Measurements from ENCODE around the gene KCNE4. TPM values are rescaled to one million over a fixed set of nuclear protein-coding genes. Genes with fewer than 3 reads are reported as not detected.
A peak's percentile ranks its signal among the peaks of the same experiment; 100 is the strongest.

The KCNE4 gene
- total and polyA plus RNA-seq, 9 of the 15 experiments (the other 6 are each of a cell fraction or from before 2014, with no cell fraction given) = not detected

DNA sequence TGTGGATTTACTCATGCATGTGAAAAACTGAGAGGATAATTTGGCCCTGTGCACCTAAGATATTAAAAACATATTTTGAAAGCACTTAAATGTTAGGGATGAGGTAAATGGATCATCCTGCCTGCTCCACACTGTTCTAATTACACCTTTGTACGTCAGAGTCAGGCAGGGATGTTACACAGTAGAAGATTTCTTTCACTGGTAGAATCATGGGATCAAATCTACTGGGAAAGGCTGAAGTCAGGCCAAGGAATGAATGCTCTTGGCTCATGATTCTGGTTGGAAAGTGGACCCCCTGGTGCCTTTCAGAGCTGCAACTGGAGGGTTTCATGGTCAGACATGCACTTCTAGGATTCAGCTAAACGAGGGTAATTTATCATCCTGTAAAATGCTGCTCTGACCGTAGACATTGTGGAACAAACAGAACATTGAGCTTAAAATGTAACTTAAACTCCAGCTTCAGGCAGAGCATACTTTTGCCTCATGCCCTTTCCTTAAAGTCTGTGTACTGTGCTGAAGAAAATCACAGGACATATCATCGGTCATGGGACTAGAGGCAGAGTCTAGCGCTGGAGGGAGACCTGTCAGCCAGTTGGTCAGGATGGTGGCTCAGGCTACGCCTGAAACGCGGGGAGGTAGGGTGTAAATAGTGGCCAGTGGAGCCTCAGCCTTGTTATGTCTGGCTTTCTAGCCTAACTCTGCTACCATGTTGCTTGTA lies 4.9 kb downstream of the KCNE4 start:
- peaks cover 10 to 44% of the 10 kb centered on the region in 2 experiments; a peak in 4 of 5 replicates for H3K4me1 ChIP-seq (replicated peaks in 1 of 2; ENCODE audit: control insufficient read depth in 2 of 2, insufficient read depth in 2 of 2, low read length in 2 of 2)
- FAIRE-seq (peak; percentile 55), DNase-seq (ENCODE audit: extremely low read depth in 1 of 4, low spot score in 3 of 4) (peak in 1 of 4 experiments; percentile 18), ATAC-seq (peak; percentile 11; the same call in 2 of the 3 replicates)
- in situ Hi-C loops (cut with MboI) = no loop called here
- no peaks in the 10 kb centered on the region for H3K36me3 ChIP-seq (ENCODE audit: control insufficient read depth, insufficient read depth, low read length)
- no peaks in the 10 kb centered on the region for H3K27me3 ChIP-seq (ENCODE audit: control insufficient read depth in 2 of 2, insufficient read depth in 2 of 2, low read length in 2 of 2)
- BruUV-seq (replicated peaks) = no TSS peak
- H3K4me2 ChIP-seq (ENCODE audit: insufficient read depth, low read length) = peak overlapping the region; percentile 18; the same call in 1 of the 2 replicates
- no peaks in the 10 kb centered on the region for H3K9me1 ChIP-seq (ENCODE audit: control insufficient read depth, insufficient read depth, low read length)
- H4K20me1 ChIP-seq (replicated peaks; ENCODE audit: control insufficient read depth, insufficient read depth, low read length) = no peaks in the 10 kb centered on the region
- no peak overlapping the region for H3K4me3 ChIP-seq
- ChIA-PET POLR2A (interaction anchor here (0.6 to 0.8 kb wide), 2 partner anchors 15 to 429 kb away, joined by 3 read pairs; no protein-coding TSS in a partner anchor), CTCF (ENCODE audit: low intra/inter-chr PET ratio) (no interaction called here)
- 53% methylated on average over 7 of the region's 8 CpGs for WGBS (ENCODE audit: insufficient coverage, low coverage, missing lambda C conversion rate)
- H2AFZ ChIP-seq (ENCODE audit: low read depth, low read length) = peak overlapping the region; percentile 98
- no peaks in the 10 kb centered on the region for H3K9me3 ChIP-seq (replicated peaks; ENCODE audit: control insufficient read depth, insufficient read depth, low read depth, low read length)
- TF ChIP-seq SOX6 (IDR thresholded peaks at IDR 0.05) (no peak), KLF10 (CRISPR knock-in tag; IDR thresholded peaks at IDR 0.05) (no peak), SAP30 (IDR thresholded peaks at IDR 0.05; ENCODE audit: borderline replicate concordance, insufficient read depth, low read depth, low read length, poor library complexity, severe bottlenecking) (no peak), TSC22D4 (tag; IDR thresholded peaks at IDR 0.05) (no peak), BRD9 (IDR thresholded peaks at IDR 0.05; ENCODE audit: low read depth, partially characterized antibody) (no peak), HDAC6 (IDR thresholded peaks at IDR 0.05; ENCODE audit: low read depth, low read length) (no peak), MTF1 (CRISPR knock-in tag; IDR thresholded peaks at IDR 0.05; ENCODE audit: borderline replicate concordance) (no peak), ZNF41 (CRISPR knock-in tag; conservative IDR thresholded peaks at IDR 0.05) (no peak)
- TF ChIP-seq, protein P1, sequence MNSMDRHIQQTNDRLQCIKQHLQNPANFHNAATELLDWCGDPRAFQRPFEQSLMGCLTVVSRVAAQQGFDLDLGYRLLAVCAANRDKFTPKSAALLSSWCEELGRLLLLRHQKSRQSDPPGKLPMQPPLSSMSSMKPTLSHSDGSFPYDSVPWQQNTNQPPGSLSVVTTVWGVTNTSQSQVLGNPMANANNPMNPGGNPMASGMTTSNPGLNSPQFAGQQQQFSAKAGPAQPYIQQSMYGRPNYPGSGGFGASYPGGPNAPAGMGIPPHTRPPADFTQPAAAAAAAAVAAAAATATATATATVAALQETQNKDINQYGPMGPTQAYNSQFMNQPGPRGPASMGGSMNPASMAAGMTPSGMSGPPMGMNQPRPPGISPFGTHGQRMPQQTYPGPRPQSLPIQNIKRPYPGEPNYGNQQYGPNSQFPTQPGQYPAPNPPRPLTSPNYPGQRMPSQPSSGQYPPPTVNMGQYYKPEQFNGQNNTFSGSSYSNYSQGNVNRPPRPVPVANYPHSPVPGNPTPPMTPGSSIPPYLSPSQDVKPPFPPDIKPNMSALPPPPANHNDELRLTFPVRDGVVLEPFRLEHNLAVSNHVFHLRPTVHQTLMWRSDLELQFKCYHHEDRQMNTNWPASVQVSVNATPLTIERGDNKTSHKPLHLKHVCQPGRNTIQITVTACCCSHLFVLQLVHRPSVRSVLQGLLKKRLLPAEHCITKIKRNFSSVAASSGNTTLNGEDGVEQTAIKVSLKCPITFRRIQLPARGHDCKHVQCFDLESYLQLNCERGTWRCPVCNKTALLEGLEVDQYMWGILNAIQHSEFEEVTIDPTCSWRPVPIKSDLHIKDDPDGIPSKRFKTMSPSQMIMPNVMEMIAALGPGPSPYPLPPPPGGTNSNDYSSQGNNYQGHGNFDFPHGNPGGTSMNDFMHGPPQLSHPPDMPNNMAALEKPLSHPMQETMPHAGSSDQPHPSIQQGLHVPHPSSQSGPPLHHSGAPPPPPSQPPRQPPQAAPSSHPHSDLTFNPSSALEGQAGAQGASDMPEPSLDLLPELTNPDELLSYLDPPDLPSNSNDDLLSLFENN (IDR thresholded peaks at IDR 0.05; ENCODE audit: low read depth in 2 of 2, low read length in 2 of 2) = no peak
- no peaks in the 10 kb centered on the region for H3K79me2 ChIP-seq (ENCODE audit: control insufficient read depth, insufficient read depth, low read length)
- intact Hi-C loops (cut with micrococcal nuclease) = no loop called here
- peak overlapping the region; percentile 19 to 26; a peak in 1 of 4 replicates for H3K9ac ChIP-seq (ENCODE audit: insufficient read depth in 1 of 2, low read depth in 2 of 2, low read length in 2 of 2)
- H3K27ac ChIP-seq (ENCODE audit: extremely low read depth, low read depth, low read length) = peak overlapping the region; percentile 35; the same call in 2 of the 3 replicates
